Muscle layer of colon (tissue), 2 donors: ENCODE data around the gene SLC66A1.

Experiments
- H3K27ac ChIP-seq: one replicate; pipeline ENCODE4 v1.7.0; 2013; ENCODE audit warnings: low read depth, mild to moderate bottlenecking, low read length, moderate library complexity
- H3K27me3 ChIP-seq, 2 donors: one replicate each; pipeline ENCODE4 v1.7.0; 2013; ENCODE audit warnings: low read length in 2 of 2, mild to moderate bottlenecking in 2 of 2; ENCODE audit not compliant: insufficient read depth in 2 of 2, control insufficient read depth in 1 of 2
- H3K36me3 ChIP-seq: one replicate; pipeline ENCODE4 v1.7.0; 2013; ENCODE audit warnings: mild to moderate bottlenecking, low read length; ENCODE audit not compliant: insufficient read depth
- H3K4me1 ChIP-seq: one replicate; pipeline ENCODE4 v1.7.0; 2013; ENCODE audit warnings: mild to moderate bottlenecking, low read length; ENCODE audit not compliant: insufficient read depth
- H3K4me3 ChIP-seq, 2 donors: one replicate each; pipeline ENCODE4 v1.7.0; 2013; ENCODE audit warnings: low read length in 2 of 2, low read depth in 1 of 2, mild to moderate bottlenecking in 1 of 2, moderate library complexity in 1 of 2
- H3K9ac ChIP-seq: one replicate; pipeline ENCODE4 v1.7.0; 2013; ENCODE audit warnings: low read length
- H3K9me3 ChIP-seq: one replicate; pipeline ENCODE4 v1.7.0; 2013; ENCODE audit warnings: mild to moderate bottlenecking, low read length
- donor health status: abdominal sarcoma.
- donor health status: Adenocarcinoma of cecum.

The SLC66A1 gene

DNA sequence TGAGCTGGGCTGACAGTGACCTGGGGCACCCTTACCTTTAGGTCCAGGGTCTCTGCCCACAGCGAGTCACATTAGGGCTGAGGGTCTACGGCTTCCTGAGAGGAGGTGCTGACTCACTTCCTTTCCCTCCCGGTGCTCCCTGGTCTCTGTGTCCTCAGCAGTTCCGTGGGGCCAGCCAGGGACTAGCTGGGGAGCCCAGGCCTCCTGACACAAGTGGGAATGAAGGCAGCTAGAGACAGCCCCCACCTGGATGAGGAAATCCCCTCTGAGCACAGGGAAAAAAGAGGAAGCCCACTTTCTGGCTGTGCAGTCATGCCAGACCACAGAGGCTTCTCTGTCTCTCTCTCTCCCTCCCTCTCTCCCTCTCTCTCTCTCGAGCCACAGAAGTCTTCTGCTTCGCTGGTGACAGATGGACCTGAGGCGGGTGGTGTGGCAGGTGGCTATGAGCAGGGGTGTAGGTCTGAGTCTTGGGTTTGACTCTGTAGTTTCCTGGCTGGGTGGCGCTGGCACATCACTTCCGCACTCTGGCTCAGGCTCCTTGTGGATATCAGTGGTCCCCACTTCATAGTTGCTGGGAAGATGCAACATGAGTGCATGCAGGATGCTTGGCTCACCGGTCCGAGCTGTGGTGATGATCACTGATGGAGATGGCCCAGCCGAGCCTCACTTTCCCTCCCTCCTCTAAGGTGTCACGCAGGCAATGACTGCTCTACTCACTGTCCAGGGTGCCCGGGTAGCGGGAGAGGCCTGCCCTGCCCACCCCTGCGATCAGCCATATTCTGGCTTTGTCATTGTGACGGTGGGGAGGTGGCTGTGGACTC is 3.5 kb downstream of the SLC66A1 start:
- H3K27me3 ChIP-seq: no peaks in the 10 kb centered on the region
- no peak overlapping the region for H3K9ac ChIP-seq
- H3K27ac ChIP-seq: no peak overlapping the region
- no peak overlapping the region for H3K4me3 ChIP-seq
- peaks cover 22% of the 10 kb centered on the region for H3K4me1 ChIP-seq
- no peaks in the 10 kb centered on the region for H3K9me3 ChIP-seq
- peaks cover 15% of the 10 kb centered on the region for H3K36me3 ChIP-seq

DNA sequence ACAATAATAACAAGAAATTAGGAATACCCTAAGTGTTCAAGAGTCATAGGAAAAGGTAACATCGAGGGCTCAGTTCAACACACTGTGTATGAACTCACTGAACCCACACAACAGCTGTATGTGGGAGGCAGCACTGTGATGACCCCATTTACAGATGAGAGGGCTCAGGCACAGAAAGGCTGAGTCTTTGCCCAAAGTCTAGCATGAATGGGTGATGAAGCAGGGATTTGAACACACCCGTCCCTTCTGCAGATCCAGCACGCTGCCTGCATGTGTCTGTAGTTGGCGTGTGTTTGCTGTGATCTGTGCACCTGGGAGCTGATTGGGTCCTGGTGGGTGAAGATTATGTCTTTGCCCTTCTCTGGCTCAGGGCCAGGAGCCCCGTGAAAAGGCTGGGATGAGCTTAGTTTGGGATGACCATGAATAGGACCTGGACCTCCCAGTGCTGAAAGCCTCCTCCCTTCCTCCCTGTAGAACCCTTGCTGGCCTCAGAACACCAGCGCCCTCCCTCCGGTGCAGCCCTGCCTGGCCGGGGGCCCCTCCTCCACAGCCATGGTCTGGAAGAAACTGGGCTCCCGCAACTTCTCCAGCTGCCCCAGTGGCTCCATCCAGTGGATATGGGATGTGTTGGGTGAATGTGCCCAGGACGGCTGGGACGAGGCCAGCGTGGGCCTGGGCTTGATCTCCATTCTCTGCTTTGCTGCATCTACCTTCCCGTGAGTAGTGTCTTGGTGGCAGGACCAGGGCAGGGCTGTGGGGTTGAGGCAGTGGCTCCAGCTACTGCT is 5.2 kb downstream of the SLC66A1 start:
- Histone ChIP-seq H3K4me1 (peaks cover 13% of the 10 kb centered on the region), H3K27me3 (no peaks in the 10 kb centered on the region), H3K4me3 (no peak overlapping the region), H3K9ac (no peak overlapping the region), H3K9me3 (no peaks in the 10 kb centered on the region), H3K36me3 (peaks cover 15% of the 10 kb centered on the region), H3K27ac (no peak overlapping the region)

DNA sequence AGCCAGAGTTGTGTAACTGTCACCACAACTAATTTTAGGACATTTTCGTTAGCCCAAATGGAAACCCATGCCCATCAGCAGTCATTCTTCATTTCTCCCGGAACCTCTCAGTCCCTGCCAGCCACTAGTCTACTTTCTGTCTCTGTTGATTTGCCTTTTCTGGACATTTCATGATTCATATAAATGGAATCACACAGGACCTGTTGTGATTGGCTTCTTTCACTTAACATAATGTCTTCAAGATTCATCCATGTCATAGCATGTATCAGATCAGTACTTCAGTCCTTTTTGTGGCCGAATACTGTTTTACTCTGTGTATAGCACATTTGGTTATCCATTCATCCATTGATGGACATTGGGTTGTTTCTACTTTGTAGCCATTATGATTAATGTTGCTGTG is 7.1 kb downstream of the SLC66A1 start:
- no peaks in the 10 kb centered on the region for H3K27me3 ChIP-seq
- no peak overlapping the region for H3K4me3 ChIP-seq
- no peak overlapping the region for H3K9ac ChIP-seq
- H3K4me1 ChIP-seq: no peaks in the 10 kb centered on the region
- peaks cover 24% of the 10 kb centered on the region for H3K36me3 ChIP-seq
- no peak overlapping the region for H3K27ac ChIP-seq
- no peaks in the 10 kb centered on the region for H3K9me3 ChIP-seq

DNA sequence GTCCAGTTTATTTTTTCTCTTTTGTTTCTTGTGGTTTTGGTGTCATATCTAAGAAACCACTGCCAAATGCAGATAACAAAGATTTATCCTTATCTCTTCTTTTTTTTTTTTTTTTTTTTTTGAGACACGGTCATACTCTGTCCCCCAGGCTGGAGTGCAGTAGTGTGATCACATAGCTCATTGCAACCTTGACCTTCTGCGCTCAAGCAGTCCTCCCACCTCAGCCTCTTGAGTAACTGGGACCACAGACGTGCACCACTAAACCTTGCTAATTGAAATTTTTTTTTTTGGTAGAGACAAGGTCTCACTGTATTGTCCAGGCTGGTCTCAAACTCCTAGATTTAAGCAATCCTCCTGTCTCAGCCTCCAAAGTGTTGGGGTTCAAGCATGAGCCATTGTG is 8.9 kb downstream of the SLC66A1 start:
- Histone ChIP-seq H3K9me3 (no peaks in the 10 kb centered on the region), H3K27me3 (no peaks in the 10 kb centered on the region), H3K36me3 (peaks cover 37% of the 10 kb centered on the region), H3K4me3 (no peak overlapping the region), H3K4me1 (no peaks in the 10 kb centered on the region), H3K27ac (no peak overlapping the region), H3K9ac (no peak overlapping the region)

DNA sequence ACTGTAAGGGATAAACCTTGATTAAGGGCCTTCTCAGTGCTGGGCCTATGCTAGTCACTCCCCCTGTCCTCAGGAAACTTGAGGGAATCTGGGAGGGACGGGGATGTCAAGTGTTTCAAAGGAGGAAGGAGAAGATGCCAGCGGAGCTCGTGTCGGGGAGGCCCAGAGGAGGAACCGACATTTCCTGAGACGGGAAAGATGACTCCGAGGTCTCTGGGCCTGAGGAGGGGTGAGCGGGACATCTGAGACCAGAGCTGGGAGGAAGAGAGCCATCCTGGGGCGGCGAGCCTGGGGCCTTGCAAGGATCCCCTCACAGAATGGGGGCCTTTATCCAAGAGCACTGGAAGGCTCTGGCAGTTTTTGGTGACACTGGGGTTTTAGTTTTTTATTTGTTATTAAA is 10.4 kb downstream of the SLC66A1 start:
- H3K9ac ChIP-seq: no peak overlapping the region
- no peak overlapping the region for H3K27ac ChIP-seq
- H3K9me3 ChIP-seq: no peaks in the 10 kb centered on the region
- no peaks in the 10 kb centered on the region for H3K27me3 ChIP-seq
- H3K36me3 ChIP-seq: peaks cover 45% of the 10 kb centered on the region
- H3K4me3 ChIP-seq: no peak overlapping the region
- H3K4me1 ChIP-seq: no peaks in the 10 kb centered on the region

DNA sequence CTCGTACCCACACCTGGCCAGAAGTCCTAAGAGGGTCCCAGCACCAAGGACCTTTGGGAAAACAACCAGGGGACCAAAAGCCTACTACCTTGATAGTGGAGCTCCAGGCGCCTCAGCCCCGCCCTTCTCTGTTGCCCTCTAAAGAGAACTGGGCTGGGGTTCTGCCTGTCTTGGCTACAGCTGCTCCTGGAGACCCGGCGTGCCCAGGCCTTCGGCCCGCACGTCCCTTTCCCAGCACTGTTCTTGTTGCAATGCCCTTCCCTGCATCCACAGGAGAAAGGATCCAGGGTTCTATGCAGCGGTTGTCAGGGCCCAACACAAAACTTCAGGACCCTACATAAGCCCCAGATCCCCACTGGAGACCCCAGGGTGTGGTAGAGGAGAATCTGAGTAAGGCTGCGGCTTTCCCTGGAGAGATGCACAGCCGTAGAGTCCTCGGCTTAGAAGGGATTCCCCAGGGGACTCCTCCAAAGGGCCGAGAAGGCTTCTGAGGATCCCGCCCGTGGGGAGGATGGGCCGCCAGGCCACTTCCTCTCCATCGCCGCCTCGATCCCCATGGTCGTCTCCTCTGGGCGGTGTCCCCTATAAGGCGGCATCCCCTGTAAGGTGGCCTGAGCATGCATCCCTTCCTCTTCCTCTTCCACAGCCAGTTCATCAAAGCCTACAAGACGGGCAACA is 12.0 kb downstream of the SLC66A1 start:
- H3K4me1 ChIP-seq: no peaks in the 10 kb centered on the region
- H3K27ac ChIP-seq: no peak overlapping the region
- no peaks in the 10 kb centered on the region for H3K27me3 ChIP-seq
- peaks cover 49% of the 10 kb centered on the region for H3K36me3 ChIP-seq
- H3K9ac ChIP-seq: no peak overlapping the region
- no peaks in the 10 kb centered on the region for H3K9me3 ChIP-seq
- no peak overlapping the region for H3K4me3 ChIP-seq

DNA sequence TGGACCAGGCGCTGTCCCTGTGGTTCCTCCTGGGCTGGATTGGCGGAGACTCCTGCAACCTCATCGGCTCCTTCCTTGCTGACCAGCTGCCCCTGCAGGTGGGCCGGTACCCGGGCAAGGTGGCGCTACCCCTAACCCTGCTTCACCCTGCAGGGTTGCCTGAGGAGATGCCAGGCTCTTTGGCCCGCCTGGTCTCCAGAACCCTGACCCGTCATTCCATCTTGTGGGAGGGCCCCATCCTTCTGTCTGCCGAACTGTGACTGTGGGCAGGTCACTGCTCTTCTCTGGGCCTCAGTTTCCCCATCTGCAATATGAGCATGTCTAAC is 12.5 kb downstream of the SLC66A1 start:
- H3K9me3 ChIP-seq: no peaks in the 10 kb centered on the region
- no peak overlapping the region for H3K4me3 ChIP-seq
- no peaks in the 10 kb centered on the region for H3K4me1 ChIP-seq
- H3K27ac ChIP-seq: no peak overlapping the region
- peaks cover 54% of the 10 kb centered on the region for H3K36me3 ChIP-seq
- H3K9ac ChIP-seq: no peak overlapping the region
- H3K27me3 ChIP-seq: no peaks in the 10 kb centered on the region

DNA sequence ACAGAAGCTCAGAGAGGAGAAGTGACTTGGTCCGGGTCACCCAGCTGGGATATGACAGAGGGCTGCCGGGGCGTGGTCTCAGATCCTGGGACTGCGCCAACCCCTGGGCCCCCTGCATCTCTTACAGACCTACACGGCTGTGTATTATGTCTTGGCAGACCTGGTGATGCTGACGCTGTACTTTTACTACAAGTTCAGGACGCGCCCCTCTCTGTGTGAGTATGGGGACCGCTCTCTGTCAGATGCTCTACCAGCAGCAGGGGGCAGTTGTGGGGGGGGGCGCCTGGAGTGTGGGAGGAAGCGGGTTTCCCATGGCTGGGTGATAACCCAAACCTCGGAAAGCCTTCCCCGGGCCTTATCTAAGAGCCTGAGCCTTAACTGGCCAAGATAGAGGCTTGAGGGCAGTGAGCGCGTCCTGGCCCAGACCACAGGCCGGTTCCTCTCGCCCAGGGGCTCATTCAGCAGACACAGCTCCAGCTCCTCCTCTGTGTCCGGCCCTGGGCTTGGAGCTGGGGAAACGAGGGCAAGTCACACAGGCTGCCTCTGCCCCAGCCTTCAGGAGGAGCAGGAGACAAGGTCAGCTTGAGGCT is 13.3 kb downstream of the SLC66A1 start:
- no peak overlapping the region for H3K4me3 ChIP-seq
- peaks cover 59% of the 10 kb centered on the region for H3K36me3 ChIP-seq
- H3K9me3 ChIP-seq: no peaks in the 10 kb centered on the region
- no peaks in the 10 kb centered on the region for H3K27me3 ChIP-seq
- H3K9ac ChIP-seq: no peak overlapping the region
- H3K4me1 ChIP-seq: no peaks in the 10 kb centered on the region
- H3K27ac ChIP-seq: no peak overlapping the region

DNA sequence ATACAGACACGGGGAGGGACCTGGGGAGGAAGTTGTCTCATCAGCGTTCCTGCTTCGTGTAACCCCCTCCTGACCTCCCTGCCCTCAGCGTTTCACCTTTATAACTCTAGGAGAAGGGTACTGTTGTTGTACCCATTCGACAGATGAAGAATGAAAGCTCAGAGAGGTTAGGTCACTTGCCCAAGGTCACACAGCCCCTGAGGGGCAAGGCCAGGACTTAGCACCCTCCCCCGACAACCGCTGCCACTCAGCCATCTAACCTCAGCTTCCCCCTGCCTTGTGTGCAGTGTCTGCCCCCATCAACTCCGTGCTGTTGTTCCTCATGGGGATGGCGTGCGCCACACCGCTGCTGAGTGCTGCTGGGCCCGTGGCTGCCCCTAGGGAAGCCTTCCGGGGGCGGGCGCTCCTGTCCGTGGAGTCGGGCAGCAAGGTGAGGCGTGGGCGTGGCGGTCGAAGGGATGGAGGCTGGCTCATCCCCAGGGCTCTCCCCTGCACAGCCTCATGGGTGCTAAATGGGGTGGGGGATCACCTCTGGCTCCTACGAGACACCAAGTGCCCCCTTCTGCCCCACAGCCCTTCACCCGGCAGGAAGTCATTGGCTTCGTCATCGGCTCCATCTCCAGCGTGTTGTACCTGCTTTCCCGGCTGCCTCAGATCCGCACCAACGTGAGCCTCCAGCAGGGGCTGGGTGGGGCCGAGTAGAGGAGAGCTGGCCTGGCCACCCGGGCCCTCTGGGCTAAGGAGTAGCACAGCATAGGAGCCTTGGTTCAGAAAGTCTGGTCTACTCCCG is 14.0 kb downstream of the SLC66A1 start:
- no peaks in the 10 kb centered on the region for H3K9me3 ChIP-seq
- H3K4me1 ChIP-seq: no peaks in the 10 kb centered on the region
- no peak overlapping the region for H3K9ac ChIP-seq
- no peak overlapping the region for H3K27ac ChIP-seq
- H3K27me3 ChIP-seq: no peaks in the 10 kb centered on the region
- H3K36me3 ChIP-seq: peaks cover 59% of the 10 kb centered on the region
- H3K4me3 ChIP-seq: no peak overlapping the region

DNA sequence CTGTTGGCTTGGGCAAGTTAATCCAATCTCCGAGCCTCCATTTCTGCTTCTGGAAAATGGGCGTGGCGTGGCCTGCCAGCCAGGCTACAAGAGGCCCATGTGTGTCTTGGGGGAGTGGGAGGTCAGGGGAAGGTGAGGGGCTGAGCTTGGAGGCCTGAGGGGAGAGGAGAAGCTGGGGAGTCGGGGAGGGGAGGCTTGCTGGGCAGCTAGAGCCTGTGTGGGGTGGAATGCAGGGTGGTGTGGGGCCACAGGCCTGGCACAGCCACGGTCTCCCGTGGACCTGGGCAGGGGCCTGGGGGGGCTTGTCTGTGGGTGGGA is 14.6 kb downstream of the SLC66A1 start:
- Histone ChIP-seq H3K4me1 (no peaks in the 10 kb centered on the region), H3K27ac (no peak overlapping the region), H3K36me3 (peaks cover 60% of the 10 kb centered on the region), H3K27me3 (no peaks in the 10 kb centered on the region), H3K4me3 (no peak overlapping the region), H3K9me3 (no peaks in the 10 kb centered on the region), H3K9ac (no peak overlapping the region)

DNA sequence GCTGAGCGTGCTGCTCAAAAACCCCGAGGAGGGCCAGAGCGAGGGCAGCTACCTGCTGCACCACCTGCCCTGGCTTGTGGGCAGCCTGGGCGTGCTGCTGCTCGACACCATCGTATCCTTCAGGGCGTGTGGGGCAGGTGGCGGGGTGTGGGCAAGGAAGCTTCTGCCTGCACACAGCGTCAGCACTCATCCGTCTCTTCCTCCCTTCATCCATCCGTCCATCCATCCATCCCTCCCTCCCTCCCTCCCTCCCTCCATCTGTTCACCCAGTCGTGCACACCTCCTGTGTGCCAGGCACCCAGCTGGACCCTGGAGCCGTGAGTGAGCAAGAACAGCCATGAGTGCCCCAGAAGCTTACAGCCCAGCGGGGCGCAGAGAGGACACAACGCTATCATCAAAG is 15.2 kb downstream of the SLC66A1 start:
- Histone ChIP-seq H3K36me3 (peaks cover 66% of the 10 kb centered on the region), H3K9me3 (no peaks in the 10 kb centered on the region), H3K4me3 (no peak overlapping the region), H3K4me1 (no peaks in the 10 kb centered on the region), H3K27me3 (no peaks in the 10 kb centered on the region), H3K9ac (no peak overlapping the region), H3K27ac (no peak overlapping the region)
